HG03103 (cell line): Measurements from ENCODE around the gene LRRC8B.
"Not testable (repeated sequence)": the region's sequence is repeated elsewhere in the genome, so short reads cannot be mapped to it uniquely, and the experiment has no call there.

Experiments used
- ATAC-seq: cut with Tn5 transposase; IDR thresholded peaks from one replicate; pipeline ENCODE4 v1.9.1; 2021; ENCODE audit warnings: low read depth; ENCODE audit not compliant: unreplicated experiment

Gene LRRC8B

GRCh38 chr1:89578946-89579684, 54.5 kb downstream of the LRRC8B start:
- ATAC-seq: no peak

GRCh38 chr1:89580036-89580435, 55.4 kb downstream of the LRRC8B start:
- no peak for ATAC-seq

- no peak for ATAC-seq
Measured at GRCh38 chr1:89581859-89582258, 57.2 kb downstream of the LRRC8B start.

- ATAC-seq: no peak
Measured at GRCh38 chr1:89582571-89582970, 57.9 kb downstream of the LRRC8B start.

- no peak for ATAC-seq
Measured at GRCh38 chr1:89584211-89584610, 59.6 kb downstream of the LRRC8B start.

- no peak for ATAC-seq
Measured at GRCh38 chr1:89584781-89585180, 60.2 kb downstream of the LRRC8B start.

- ATAC-seq: no peak
Measured at GRCh38 chr1:89587729-89588161, 63.1 kb downstream of the LRRC8B start.

- ATAC-seq: no peak
Measured at GRCh38 chr1:89588480-89588879, 63.9 kb downstream of the LRRC8B start.

- ATAC-seq: no peak
Measured at GRCh38 chr1:89589515-89589914, 64.9 kb downstream of the LRRC8B start.

GRCh38 chr1:89590341-89591080, 65.9 kb downstream of the LRRC8B start:
- no peak for ATAC-seq

GRCh38 chr1:89592861-89593302, 68.3 kb downstream of the LRRC8B start:
- ATAC-seq: not testable (repeated sequence)

GRCh38 chr1:89594096-89594740, 69.6 kb downstream of the LRRC8B start:
- no peak for ATAC-seq

- no peak for ATAC-seq
Measured at GRCh38 chr1:89596698-89597097, 72.1 kb downstream of the LRRC8B start.

GRCh38 chr1:89598450-89599331, 74.1 kb downstream of the LRRC8B start:
- ATAC-seq: no peak

- no peak for ATAC-seq
Measured at GRCh38 chr1:89599332-89599630, 74.7 kb downstream of the LRRC8B start.

GRCh38 chr1:89600451-89601224, 76.0 kb downstream of the LRRC8B start:
- ATAC-seq: no peak

- ATAC-seq: no peak
Measured at GRCh38 chr1:89602871-89603404, 78.3 kb downstream of the LRRC8B start.

GRCh38 chr1:89603651-89604413, 79.2 kb downstream of the LRRC8B start:
- ATAC-seq: no peak

GRCh38 chr1:89604414-89604735, 79.7 kb downstream of the LRRC8B start:
- no peak for ATAC-seq
